Osteoblast (primary cell): ENCODE results near the gene ERRFI1. TPM values are rescaled to one million over a fixed set of nuclear protein-coding genes. Genes with fewer than 3 reads are reported as not detected.

Experiments used
- DNase-seq: peaks from one replicate; pipeline ENCODE4 v3.0.0; 2011; ENCODE audit warnings: low spot score, mixed read lengths; ENCODE audit not compliant: insufficient read length; ENCODE audit errors: missing footprints
- H2AFZ ChIP-seq: 2 replicates; pipeline ENCODE4 v1.6.0; 2011; ENCODE audit warnings: mild to moderate bottlenecking, low read length
- H3K27ac ChIP-seq: 2 replicates; pipeline ENCODE4 v1.5.1; 2011; ENCODE audit warnings: mild to moderate bottlenecking, low read depth, low read length, moderate library complexity
- H3K27me3 ChIP-seq: 2 replicates; pipeline ENCODE4 v1.6.0; 2012; ENCODE audit warnings: mild to moderate bottlenecking, control low read depth, inconsistent platforms, low read length, moderate library complexity; ENCODE audit not compliant: insufficient read depth
- H3K36me3 ChIP-seq: 2 replicates; pipeline ENCODE4 v1.5.1; 2011; ENCODE audit warnings: mild to moderate bottlenecking, low read length, control low read depth, moderate library complexity; ENCODE audit not compliant: insufficient read depth
- H3K4me1 ChIP-seq: 2 replicates; pipeline ENCODE4 v1.5.1; 2011; ENCODE audit warnings: mild to moderate bottlenecking, low read length, control low read depth, moderate library complexity; ENCODE audit not compliant: insufficient read depth
- H3K4me2 ChIP-seq: 2 replicates; pipeline ENCODE4 v1.6.0; 2011; ENCODE audit warnings: mild to moderate bottlenecking, low read length; ENCODE audit not compliant: insufficient read depth
- H3K4me3 ChIP-seq: fragments of 200-600 bp; sonication (generic); 3 replicates; pipeline ENCODE4 v1.5.1; 2012; ENCODE audit warnings: mild to moderate bottlenecking, low read length, inconsistent platforms; ENCODE audit not compliant: insufficient read depth
- H3K79me2 ChIP-seq: 2 replicates; pipeline ENCODE4 v1.6.0; 2012; ENCODE audit warnings: mild to moderate bottlenecking, low read length, control low read depth, inconsistent platforms; ENCODE audit not compliant: insufficient read depth
- H3K9me3 ChIP-seq: 2 replicates; pipeline ENCODE4 v1.5.1; 2011; ENCODE audit warnings: low read depth, low read length, control low read depth
- H4K20me1 ChIP-seq: 2 replicates; pipeline ENCODE4 v1.6.0; 2012; ENCODE audit warnings: mild to moderate bottlenecking, low read length, control low read depth; ENCODE audit not compliant: insufficient read depth
- total RNA-seq: library from RNA; depleted of rRNA; stranded (reverse); fragments of >200 nt; gene quantifications from 2 replicates; pipeline ENCODE4 v1.2.3, GENCODE V29; 2012
- TF ChIP-seq, protein P1 (sequence below): IDR thresholded peaks from 2 replicates; pipeline ENCODE4 v1.5.1; 2011; ENCODE audit warnings: mild to moderate bottlenecking, low read depth, low read length, moderate library complexity; ENCODE audit errors: extremely low read depth

The ERRFI1 gene
- total RNA-seq, 1 donor, result 69.5 TPM

- Histone ChIP-seq H3K9me3 (no peaks in the 10 kb centered on the region), H2AFZ (no peak overlapping the region), H3K27ac (peak overlapping the region; percentile 19), H3K79me2 (peaks cover 90% of the 10 kb centered on the region), H4K20me1 (peaks cover 53% of the 10 kb centered on the region), H3K4me2 (peak overlapping the region; percentile 33), H3K4me3 (no peak overlapping the region), H3K27me3 (no peaks in the 10 kb centered on the region), H3K36me3 (peaks cover 11% of the 10 kb centered on the region), H3K4me1 (peaks cover 91% of the 10 kb centered on the region)
- no peak for DNase-seq
- TF ChIP-seq, protein P1, sequence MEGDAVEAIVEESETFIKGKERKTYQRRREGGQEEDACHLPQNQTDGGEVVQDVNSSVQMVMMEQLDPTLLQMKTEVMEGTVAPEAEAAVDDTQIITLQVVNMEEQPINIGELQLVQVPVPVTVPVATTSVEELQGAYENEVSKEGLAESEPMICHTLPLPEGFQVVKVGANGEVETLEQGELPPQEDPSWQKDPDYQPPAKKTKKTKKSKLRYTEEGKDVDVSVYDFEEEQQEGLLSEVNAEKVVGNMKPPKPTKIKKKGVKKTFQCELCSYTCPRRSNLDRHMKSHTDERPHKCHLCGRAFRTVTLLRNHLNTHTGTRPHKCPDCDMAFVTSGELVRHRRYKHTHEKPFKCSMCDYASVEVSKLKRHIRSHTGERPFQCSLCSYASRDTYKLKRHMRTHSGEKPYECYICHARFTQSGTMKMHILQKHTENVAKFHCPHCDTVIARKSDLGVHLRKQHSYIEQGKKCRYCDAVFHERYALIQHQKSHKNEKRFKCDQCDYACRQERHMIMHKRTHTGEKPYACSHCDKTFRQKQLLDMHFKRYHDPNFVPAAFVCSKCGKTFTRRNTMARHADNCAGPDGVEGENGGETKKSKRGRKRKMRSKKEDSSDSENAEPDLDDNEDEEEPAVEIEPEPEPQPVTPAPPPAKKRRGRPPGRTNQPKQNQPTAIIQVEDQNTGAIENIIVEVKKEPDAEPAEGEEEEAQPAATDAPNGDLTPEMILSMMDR, result no peak
These were observed 7.4 kb downstream of the ERRFI1 start for GRCh38 chr1:8018492-8019228.

DNA sequence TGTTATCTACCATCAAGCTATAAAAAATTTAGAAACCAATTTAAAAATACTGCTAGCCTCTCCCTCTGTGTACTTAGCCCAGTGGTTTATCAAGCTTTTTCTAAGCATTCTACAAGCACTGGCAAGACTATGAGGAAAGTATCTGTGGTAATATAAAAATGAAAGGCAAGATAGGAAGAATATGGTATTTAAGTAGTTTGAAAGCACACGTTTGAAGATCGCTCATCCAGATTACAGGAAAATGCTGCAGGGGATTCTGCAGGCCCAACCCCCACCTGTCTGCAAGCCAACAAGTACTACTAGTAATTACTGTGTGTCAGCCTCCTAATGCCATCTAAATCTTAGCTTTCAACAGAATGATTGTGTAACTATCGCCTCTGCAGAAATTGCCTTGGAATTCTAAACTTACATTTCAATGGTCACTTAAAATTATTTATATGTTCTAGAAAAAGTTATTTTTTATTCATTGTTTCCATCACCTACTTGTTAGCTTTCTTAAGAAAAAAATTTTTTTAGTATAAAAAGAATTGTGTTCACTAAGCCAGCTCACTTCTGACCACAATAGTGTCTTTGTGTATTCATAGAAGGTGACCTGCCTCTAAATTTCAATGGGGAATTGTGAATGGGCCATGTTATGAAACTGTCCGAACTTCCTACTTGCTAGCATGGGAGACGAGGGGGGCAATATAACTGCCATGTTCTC is 8.5 kb downstream of the ERRFI1 start:
- Histone ChIP-seq H3K9me3 (no peaks in the 10 kb centered on the region), H3K27ac (peak overlapping the region; percentile 72), H4K20me1 (peaks cover 52% of the 10 kb centered on the region), H3K4me2 (peak overlapping the region; percentile 52), H3K27me3 (no peaks in the 10 kb centered on the region), H3K36me3 (peaks cover 21% of the 10 kb centered on the region), H3K4me1 (peaks cover 81% of the 10 kb centered on the region), H3K79me2 (peaks cover 88% of the 10 kb centered on the region), H3K4me3 (no peak overlapping the region), H2AFZ (no peak overlapping the region)
- DNase-seq, result no peak
- TF ChIP-seq, protein P1, result no peak

DNA sequence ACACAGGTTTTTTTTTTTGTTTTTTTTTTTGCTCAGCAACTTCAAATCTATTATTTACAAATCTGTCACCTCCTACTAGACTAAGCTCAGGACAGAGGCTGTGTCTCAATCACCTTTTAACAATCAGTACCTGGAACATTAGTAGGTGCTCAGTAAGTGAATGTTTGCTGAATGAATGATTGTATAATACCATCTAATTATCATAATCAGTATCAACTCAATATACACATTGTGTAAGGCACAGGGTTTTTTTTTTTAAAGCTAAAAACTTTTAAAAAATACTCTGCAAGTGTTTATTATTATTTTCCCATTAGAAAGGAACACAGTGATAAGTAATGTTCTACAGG is 9.2 kb downstream of the ERRFI1 start:
- no peak overlapping the region for H2AFZ ChIP-seq
- DNase-seq, result no peak
- peak overlapping the region; percentile 60 for H3K4me2 ChIP-seq
- peak overlapping the region; percentile 72 for H3K27ac ChIP-seq
- no peak overlapping the region for H3K4me3 ChIP-seq
- H3K36me3 ChIP-seq, result peaks cover 29% of the 10 kb centered on the region
- H3K27me3 ChIP-seq, result no peaks in the 10 kb centered on the region
- H3K79me2 ChIP-seq, result peaks cover 87% of the 10 kb centered on the region
- no peaks in the 10 kb centered on the region for H3K9me3 ChIP-seq
- peaks cover 52% of the 10 kb centered on the region for H4K20me1 ChIP-seq
- peaks cover 73% of the 10 kb centered on the region for H3K4me1 ChIP-seq
- TF ChIP-seq, protein P1, result no peak

DNA sequence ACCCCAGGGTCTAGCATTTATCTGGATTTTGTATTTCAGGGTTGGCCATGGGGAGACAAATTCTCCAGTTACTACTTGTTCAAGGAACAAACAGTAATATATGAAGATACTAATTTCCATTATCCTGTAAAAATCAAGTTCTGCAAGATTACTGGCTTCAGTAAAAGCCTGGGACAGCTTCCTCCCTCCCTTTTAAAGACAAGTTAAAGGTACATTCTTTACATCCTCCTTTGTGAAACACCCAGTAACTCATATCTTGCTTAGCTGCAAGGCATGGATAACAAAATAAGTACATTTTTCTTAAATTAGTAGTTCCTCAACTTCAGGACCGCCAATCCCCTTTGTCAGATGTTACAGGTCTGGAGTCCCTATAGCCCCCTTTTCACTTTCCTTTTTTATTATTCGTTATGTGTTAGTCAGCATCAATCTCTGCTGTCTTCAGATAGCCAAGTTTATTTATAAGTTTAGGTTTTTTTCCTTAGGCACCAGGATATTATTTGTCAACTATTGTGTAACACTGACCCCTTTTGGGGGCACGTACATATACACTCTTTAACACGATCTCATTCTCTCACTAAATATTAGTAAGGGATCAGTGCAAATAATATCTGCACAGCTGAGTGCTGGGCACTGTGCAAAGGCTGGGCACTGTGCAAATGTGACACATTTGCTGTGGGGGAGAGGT is 9.8 kb downstream of the ERRFI1 start:
- Histone ChIP-seq H3K4me2 (peak overlapping the region; percentile 60), H3K4me3 (no peak overlapping the region), H3K36me3 (peaks cover 34% of the 10 kb centered on the region), H2AFZ (no peak overlapping the region), H3K27me3 (no peaks in the 10 kb centered on the region), H3K79me2 (peaks cover 83% of the 10 kb centered on the region), H3K9me3 (no peaks in the 10 kb centered on the region), H4K20me1 (peaks cover 51% of the 10 kb centered on the region), H3K27ac (peak overlapping the region; percentile 72), H3K4me1 (peaks cover 68% of the 10 kb centered on the region)
- TF ChIP-seq, protein P1, result no peak
- DNase-seq, result no peak
